HepG2 (cell line): ENCODE data around the gene CNPY1. TPM values are rescaled to one million over a fixed set of nuclear protein-coding genes. Genes with fewer than 3 reads are reported as not detected.

Experiments
- DR1 ChIP-seq: sonication (generic); formaldehyde crosslinking; IDR thresholded peaks from 2 replicates; pipeline ENCODE4 v1.8.0; 2021; ENCODE audit warnings: mild to moderate bottlenecking, missing genetic modification reagents, inconsistent platforms
- HNF4G ChIP-seq, 2 experiments: sonication (generic) in 1 of 2; formaldehyde crosslinking in 1 of 2; IDR thresholded peaks; 2 replicates each; pipeline versions ENCODE4 v1.4.0 to v1.6.1; 2011 to 2020; ENCODE audit warnings: borderline replicate concordance in 2 of 2, low read depth in 2 of 2, mild to moderate bottlenecking in 2 of 2, low read length in 1 of 2, missing genetic modification reagents in 1 of 2, moderate library complexity in 1 of 2
- PAWR ChIP-seq: sonication (generic); formaldehyde crosslinking; IDR thresholded peaks from 2 replicates; pipeline ENCODE4 v1.4.0; 2020; ENCODE audit warnings: missing genetic modification reagents, mild to moderate bottlenecking, borderline replicate concordance
- PITX1 ChIP-seq: sonication (generic); formaldehyde crosslinking; IDR thresholded peaks from 2 replicates; pipeline ENCODE4 v1.5.1; 2020; ENCODE audit warnings: mild to moderate bottlenecking, missing genetic modification reagents
- ZFY ChIP-seq: sonication (generic); formaldehyde crosslinking; IDR thresholded peaks from 2 replicates; pipeline ENCODE4 v1.4.0; 2020; ENCODE audit warnings: missing genetic modification reagents
- ZNF546 ChIP-seq: sonication (generic); formaldehyde crosslinking; conservative IDR thresholded peaks from 2 replicates; pipeline ENCODE4 v1.8.1; 2023; ENCODE audit warnings: mild to moderate bottlenecking, missing genetic modification reagents
- ZNF687 ChIP-seq: sonication (generic); formaldehyde crosslinking; IDR thresholded peaks from 2 replicates; pipeline ENCODE4 v1.5.1; 2020; ENCODE audit warnings: mild to moderate bottlenecking, missing genetic modification reagents, moderate library complexity
- polyA plus RNA-seq, 8 experiments: library from polyadenylated mRNA; depleted of rRNA in 3 of 8; stranded (reverse) in 7 of 8; unstranded in 1 of 8; fragments of >200 nt; fragmentation: Illumina TruSeq in 4 of 8; extraction: Trizol in 4 of 8; gene quantifications; 2 replicates each; pipeline versions ENCODE4 v1.2.1 to v1.2.3, GENCODE V29; 2011 to 2016; ENCODE audit warnings: low read depth in 4 of 8, missing spikeins in 1 of 8, mixed read lengths in 1 of 8; ENCODE audit not compliant: insufficient read depth in 1 of 8
- total RNA-seq, 5 experiments: library from RNA; depleted of rRNA; stranded (reverse); fragments of >200 nt; fragmentation: Illumina TruSeq; extraction: Trizol; gene quantifications; 2 replicates each; pipeline ENCODE4 v1.2.3, GENCODE V29; 2016; ENCODE audit warnings: low read depth in 1 of 5

Gene CNPY1
- total and polyA plus RNA-seq, 2 of the 13 experiments (the other 11 are each of a cell fraction or from before 2014, with no cell fraction given), result not detected

DNA sequence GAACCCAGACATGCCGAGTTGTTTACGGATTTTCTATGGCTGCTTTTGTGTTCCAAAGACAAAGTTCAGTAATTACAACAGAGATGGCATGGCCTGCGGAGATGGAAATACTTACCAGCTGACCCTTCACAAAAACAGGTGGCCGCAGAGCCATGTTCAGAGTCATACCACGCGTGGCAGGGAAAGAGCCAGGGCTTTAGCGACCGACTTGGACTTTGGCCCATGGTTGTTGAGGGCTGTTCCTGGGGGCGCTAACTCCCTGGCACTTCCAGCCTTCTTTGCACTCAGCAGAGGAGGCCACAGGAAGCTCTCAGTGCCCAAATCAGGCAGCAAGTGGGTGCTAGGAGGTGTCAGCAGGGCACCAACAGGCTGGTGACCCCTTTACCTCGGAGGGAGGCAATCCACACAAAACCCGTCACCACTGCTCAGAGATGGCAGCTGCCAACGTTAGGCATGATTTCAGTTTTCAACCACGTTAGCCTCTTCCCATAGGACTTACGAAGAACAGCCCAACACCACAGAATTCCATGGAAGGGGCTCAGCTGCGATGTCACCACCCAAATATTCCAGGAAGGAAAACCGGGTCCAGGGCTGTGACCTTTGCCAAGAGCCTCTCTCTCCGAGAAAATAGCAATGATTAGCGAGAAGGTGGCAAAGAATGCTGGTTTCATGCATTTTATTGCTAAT is 21.4 kb upstream of the CNPY1 start (continued):
- no peak for TF ChIP-seq PITX1 (CRISPR knock-in tag)
- TF ChIP-seq ZNF546 (CRISPR knock-in tag), result no peak
- TF ChIP-seq PAWR, result no peak
- peak; percentile 45 for TF ChIP-seq ZNF687 (CRISPR knock-in tag)
- peak; percentile 39 for TF ChIP-seq HNF4G (IDR thresholded peaks at IDR 0.05; ENCODE audit: borderline replicate concordance, low read depth, low read length)
- TF ChIP-seq HNF4G (CRISPR knock-in tag; IDR thresholded peaks at IDR 0.05; ENCODE audit: borderline replicate concordance, low read depth), result no peak
- TF ChIP-seq ZFY (CRISPR knock-in tag), result peak; percentile 18; the same call in 1 of the 2 replicates
- TF ChIP-seq DR1, result no peak
